Left renal pelvis (tissue), 4 donors: ENCODE results near the gene SPON1. TPM values are rescaled to one million over a fixed set of nuclear protein-coding genes. Genes with fewer than 3 reads are reported as not detected.
"Not testable (repeated sequence)": the region's sequence is repeated elsewhere in the genome, so short reads cannot be mapped to it uniquely, and the experiment has no call there.

Experiments used
- DNase-seq, 4 donors: peaks; one replicate each; pipeline ENCODE4 v3.0.0-alpha.2; 2013; ENCODE audit warnings: low read depth in 4 of 4, low spot score in 3 of 4
- polyA plus RNA-seq, 4 donors: library from polyadenylated mRNA; unstranded; fragments of 120-200 nt; gene quantifications; one replicate each; pipeline ENCODE4 v1.2.1, GENCODE V29; 2013; ENCODE audit not compliant: insufficient read length in 4 of 4

Gene SPON1
- polyA plus RNA-seq, 4 donors, result 45.0 to 101 (median 70.6) TPM

DNA sequence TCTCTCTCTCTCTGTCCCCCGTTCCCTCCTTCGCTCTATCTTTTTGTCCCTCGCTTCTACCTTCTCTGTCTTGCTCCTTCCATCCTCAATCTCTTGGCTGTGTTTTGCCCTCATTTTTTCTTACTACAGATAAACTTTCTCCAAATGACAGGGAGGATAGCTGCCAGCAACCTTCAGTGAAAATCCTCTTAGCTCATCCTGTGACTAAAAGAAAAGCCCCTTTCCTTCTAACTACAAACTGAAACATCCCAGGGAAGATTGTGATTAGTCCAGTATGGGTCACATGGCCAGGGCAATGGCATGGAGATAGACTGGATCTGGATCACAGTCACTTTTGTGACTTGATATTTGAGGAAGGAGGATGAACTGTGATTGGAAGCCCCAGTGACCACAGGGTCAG is 10.4 kb downstream of the SPON1 start:
- no peak for DNase-seq

DNA sequence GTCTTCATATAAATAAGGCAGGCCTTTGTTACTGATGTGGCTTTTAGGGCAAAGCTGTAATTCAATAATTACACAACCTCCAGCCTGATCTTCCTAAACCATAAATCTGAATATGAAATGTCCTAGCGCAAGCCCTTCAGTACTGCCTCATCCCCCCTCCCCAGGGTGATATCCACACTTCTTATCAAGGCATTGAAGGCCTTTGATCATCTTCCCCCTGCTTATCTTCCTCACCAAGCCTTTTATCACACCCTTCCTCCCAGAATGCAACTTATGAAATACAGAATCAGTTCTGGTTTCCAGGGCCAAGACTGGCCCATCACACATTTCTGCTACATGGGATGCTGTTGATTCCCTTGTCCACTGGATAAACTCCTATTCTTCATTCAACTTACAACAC is 12.1 kb downstream of the SPON1 start:
- no peak for DNase-seq

GRCh38 chr11:13983081-13983751 is 20.7 kb downstream of the SPON1 start:
- no peak for DNase-seq

DNA sequence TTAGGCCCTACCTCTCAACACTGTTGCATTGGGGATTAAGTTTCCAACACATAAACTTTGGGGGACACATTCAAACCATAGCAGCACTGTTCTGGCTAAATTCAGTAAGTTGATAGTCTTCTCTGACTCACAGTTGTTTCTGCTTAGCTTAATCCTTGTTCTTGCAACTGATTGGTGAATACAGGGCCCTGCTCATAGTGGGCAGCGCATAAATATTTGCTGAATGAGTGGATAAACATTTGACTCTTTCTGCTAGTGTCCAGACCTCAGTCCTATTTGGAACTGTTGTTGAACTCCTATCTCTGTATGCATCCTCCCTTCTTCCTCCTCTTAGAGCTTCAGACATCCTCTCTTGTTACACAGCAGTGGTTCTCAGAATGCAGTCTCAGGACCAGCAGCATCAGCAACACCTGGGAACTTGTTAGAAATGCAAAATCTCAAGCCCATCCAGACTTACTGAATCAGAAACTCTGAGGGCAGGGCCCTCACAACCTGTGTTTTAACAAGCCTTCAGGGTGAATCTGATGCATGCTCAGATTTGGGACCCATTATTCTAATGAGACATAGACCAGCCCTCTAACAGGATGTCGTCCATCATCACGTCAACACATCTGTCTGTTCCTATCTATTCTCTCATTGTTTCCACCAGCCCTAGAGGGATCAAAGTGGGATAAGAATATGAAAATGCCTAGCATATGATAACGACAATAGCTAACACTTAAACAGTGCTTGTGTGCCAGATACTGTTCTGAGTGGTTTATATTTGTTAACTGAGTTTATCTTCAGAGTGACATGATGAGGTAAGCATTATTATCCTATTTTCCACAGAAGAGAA is 22.3 kb downstream of the SPON1 start:
- DNase-seq, result no peak

- not testable (repeated sequence) for DNase-seq
Observed at GRCh38 chr11:13986695-13987094, 24.2 kb downstream of the SPON1 start.

GRCh38 chr11:13992158-13992856 is 29.8 kb downstream of the SPON1 start:
- DNase-seq, result not testable (repeated sequence)

DNA sequence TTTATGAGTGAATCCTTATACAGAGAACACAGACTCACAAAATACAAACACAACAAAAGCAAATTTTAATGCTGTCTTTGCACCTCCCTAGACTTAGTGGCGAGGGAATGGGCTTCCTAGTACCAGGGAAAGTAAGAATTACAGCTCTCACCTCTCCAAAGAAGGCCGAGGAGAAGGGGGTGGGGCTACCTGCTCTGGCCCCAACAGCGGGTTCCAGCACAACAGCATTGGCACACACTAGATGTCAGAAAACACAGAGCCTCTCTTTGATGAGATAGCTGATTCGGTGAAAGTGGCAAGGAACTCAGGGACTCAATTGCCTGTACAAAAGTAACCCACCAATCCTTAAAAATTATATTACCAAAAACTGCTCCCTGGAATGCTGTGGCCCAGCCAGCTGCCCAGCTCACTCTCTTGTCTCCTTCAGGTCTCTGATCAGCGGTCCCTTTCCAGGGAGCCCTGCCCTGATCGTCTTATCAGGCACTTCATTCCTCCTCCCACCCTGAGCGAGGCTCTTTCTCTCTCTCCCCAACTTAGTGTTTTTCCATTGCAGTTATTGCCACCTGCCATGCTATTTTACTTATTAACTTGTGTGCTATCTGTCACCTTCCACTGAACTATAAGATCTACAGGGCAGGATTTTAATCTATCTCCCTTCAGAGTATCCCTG is 30.7 kb downstream of the SPON1 start:
- no peak for DNase-seq

DNA sequence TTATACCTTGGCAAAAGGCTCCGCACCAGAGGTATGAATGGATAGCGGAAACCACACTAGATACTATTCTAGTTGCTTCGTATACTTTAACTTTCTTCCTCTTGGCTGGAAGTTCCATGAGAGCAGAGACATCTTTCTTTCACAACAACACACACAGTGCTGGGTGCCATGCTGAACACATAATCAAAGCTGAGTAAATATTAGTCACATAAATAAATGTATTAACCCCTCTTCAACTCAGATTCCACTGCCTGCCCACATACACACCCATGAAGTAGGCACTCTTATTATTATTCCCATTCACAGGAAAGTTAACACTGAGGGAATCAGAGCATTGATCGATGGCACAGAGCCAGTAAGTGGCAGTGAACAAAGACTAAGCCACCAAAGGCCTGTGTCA is 35.4 kb downstream of the SPON1 start:
- DNase-seq, result no peak

GRCh38 chr11:13999704-14000103 is 37.2 kb downstream of the SPON1 start:
- no peak for DNase-seq

GRCh38 chr11:14001597-14001996 is 39.1 kb downstream of the SPON1 start:
- DNase-seq, result no peak

DNA sequence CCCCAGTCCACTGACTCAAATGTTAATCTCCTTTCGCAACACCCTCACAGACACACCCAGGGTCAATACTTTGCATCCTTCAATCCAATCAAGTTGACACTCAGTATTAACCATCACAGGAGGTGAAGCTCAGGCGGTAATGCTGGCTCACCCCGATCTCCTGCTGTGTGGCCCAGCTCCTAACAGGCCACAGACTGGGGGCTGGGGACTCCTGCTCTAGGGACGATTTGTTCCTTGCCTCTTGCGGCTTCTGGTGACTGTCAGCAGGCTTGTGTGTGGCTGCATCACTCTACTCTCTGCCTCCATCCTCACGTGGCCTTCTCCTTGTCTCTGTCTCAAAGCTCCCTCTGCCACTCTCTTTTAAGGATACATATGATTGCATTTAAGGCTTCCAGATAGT is 45.0 kb downstream of the SPON1 start:
- DNase-seq, result no peak

- DNase-seq, result no peak
Observed at GRCh38 chr11:14010665-14011064, 48.1 kb downstream of the SPON1 start.

DNA sequence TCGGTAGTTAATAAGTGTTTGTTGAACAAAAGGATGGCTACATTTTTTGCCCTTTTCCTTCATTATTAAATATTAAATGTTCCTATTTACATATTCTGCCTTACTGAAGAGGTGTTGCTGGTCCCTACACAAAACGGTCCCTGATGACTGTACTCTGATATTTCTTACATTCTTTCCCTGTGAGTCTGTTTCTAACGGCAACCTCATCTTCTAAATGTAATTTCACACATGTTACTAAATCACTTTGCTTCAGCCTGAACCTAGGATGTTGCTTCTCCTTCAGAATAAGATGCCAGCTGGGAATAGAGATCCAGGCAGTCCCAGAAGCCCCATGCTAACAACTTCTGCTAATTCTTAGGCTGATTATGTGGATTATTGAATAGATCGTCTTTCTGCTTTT is 50.3 kb downstream of the SPON1 start:
- no peak for DNase-seq

- no peak for DNase-seq
Observed at GRCh38 chr11:14015711-14016110, 53.2 kb downstream of the SPON1 start.

- DNase-seq, result no peak
Observed at GRCh38 chr11:14018441-14018840, 55.9 kb downstream of the SPON1 start.

DNA sequence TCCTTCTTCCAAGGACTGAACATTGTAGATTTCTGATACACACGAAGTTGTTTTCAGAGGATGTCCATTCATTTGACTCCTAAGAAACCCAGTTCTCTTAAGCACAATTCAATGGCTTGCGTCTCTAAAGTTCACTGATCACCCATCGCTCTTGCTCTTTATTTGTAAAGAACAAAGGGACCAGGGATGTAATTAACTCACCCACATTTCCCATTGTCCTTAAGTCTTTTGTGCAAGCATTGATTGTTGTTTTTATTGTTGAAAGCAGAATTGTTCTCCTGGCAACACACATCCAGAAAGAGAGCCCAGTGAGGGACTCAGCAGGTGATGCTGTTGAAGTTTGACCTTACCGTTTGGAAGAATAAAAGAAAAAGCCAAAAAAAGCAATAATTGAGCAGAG is 59.2 kb downstream of the SPON1 start:
- DNase-seq, result no peak

DNA sequence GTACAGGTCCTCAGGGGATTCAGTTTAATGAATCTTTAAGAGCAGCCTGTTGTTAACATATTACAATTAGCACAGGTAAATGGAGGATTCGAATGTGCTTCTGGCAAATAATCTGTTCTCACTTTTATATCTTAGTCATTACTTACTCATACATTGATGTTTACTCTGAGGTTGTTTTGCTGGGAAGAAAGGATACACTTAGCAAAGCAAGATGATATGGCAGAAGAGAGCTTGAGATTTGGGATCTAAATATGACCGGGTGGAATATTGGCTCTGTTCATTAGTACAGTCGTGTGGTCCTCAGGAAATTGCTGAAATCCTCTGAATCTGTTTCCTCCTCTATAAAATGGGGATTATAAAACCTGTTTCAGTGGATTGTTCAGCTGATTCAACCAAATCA is 59.7 kb downstream of the SPON1 start:
- DNase-seq, result no peak

DNA sequence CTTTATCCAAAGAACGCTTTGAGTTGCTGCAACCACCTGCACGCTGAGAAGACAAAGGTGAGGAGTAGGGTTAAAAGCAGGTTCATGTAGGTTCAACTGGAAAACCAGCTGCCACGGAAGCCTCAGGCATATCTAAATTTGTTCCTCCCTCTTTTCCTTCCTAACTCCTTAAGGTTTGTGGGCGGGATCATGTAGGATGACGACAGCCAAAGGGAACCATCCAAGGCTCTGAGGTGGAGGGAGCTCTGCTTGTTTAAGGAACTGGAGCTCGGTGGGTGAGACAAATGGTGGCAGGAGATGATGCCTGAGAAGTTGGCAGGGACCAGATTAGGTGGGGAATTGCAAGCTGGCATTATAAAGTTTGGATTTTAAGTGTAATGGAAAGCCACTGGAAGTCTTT is 60.3 kb downstream of the SPON1 start:
- DNase-seq, result no peak

- DNase-seq, result peak in 2 of 4 donors; percentile 18 to 19
Observed at GRCh38 chr11:14026961-14027360, 64.4 kb downstream of the SPON1 start.

DNA sequence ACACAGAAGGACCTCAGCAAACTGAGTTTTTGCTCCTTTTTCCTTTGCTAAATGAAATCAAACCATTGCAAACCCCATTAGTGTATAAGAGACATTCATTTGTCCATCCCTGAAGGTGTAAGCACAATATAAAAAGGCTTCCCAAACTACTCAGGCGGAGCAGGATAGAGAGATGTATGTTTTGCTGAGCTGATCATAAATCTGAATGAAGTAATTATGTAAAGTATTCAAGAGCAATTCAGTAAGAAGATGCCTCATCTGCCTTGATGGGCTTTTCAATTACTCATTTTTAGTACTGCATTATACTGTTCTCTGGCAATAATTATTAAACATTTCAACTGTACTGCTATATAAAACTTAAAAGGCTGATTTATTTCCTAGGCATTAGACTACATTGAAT is 65.0 kb downstream of the SPON1 start:
- DNase-seq, result no peak

DNA sequence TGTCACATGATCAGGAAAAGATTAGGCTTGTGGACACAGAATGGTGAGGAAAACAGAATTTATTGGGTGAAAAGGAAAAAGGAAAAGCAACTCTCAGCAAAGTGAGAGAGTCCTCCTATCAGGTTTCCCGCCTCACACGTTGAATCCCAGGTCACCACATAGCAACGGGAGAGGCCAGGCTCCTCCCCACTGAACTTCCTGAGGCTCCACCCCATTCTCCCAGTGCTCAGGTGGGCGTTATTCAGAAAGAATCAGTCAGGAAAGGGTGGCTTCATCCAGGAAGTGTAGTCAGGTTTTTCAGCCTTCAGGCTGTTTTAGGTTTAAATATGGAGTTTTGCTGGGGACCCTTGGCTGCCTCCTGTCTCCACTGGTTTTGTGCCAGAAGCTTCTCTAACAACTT is 66.9 kb downstream of the SPON1 start:
- DNase-seq, result no peak
